Activated B cell treated with CpG ODN at 0.5 μM for 24 hours (primary cell): ENCODE measurements around the gene APOA5. TPM values are rescaled to one million over a fixed set of nuclear protein-coding genes. Genes with fewer than 3 reads are reported as not detected.
"Not testable (repeated sequence)": the region's sequence is repeated elsewhere in the genome, so short reads cannot be mapped to it uniquely, and the experiment has no call there.

Experiments
- ATAC-seq: fragments of 200-7000 bp; cut with Tn5 transposase; one replicate; pipeline ENCODE4 v1.10.0; 2021; ENCODE audit warnings: low read depth, mild to moderate bottlenecking, moderate library complexity
- CTCF ChIA-PET: fragments of 350-600 bp; sonication (Branson Sonifier 250); formaldehyde crosslinking; loops from one replicate; lab custom pipeline; 2021; ENCODE audit warnings: antibody characterized with exemption; lab: Charles Lee
- POLR2A ChIA-PET: fragments of 350-600 bp; sonication (Branson Sonifier 250); formaldehyde crosslinking; loops from one replicate; lab custom pipeline; 2021; ENCODE audit warnings: antibody characterized with exemption; lab: Charles Lee
- DNase-seq: peaks from one replicate; pipeline ENCODE4 v3.0.0; 2022
- H3K27ac Mint-ChIP-seq: one replicate; pipeline ENCODE4 v1.8.0; 2020; ENCODE audit warnings: mixed read lengths
- H3K27me3 Mint-ChIP-seq: one replicate; pipeline ENCODE4 v1.8.0; 2021; ENCODE audit warnings: mixed read lengths
- H3K36me3 Mint-ChIP-seq: one replicate; pipeline ENCODE4 v1.8.0; 2021; ENCODE audit warnings: low read depth, mixed read lengths
- H3K4me1 Mint-ChIP-seq: one replicate; pipeline ENCODE4 v1.8.0; 2021; ENCODE audit warnings: mixed read lengths
- H3K4me3 Mint-ChIP-seq: one replicate; pipeline ENCODE4 v1.8.0; 2020; ENCODE audit warnings: mild to moderate bottlenecking, mixed read lengths
- H3K9me3 Mint-ChIP-seq: one replicate; pipeline ENCODE4 v1.8.0; 2020; ENCODE audit warnings: mixed read lengths
- intact Hi-C: fragments of 100-400 bp; cut with micrococcal nuclease; formaldehyde crosslinking; loops from one replicate; pipeline ENCODE4 v1.15.1; 2024
- total RNA-seq: library from RNA; stranded (reverse); gene quantifications from 2 replicates; pipeline ENCODE4 v1.2.3, GENCODE V29; 2022
- TF ChIP-seq, protein P1 (sequence below): fragments of 200-600 bp; IDR thresholded peaks from one replicate; pipeline ENCODE4 v1.8.0; 2022; ENCODE audit warnings: antibody characterized with exemption, mild to moderate bottlenecking

APOA5 gene
- total RNA-seq, 1 donor from 2014 or later = not detected

DNA sequence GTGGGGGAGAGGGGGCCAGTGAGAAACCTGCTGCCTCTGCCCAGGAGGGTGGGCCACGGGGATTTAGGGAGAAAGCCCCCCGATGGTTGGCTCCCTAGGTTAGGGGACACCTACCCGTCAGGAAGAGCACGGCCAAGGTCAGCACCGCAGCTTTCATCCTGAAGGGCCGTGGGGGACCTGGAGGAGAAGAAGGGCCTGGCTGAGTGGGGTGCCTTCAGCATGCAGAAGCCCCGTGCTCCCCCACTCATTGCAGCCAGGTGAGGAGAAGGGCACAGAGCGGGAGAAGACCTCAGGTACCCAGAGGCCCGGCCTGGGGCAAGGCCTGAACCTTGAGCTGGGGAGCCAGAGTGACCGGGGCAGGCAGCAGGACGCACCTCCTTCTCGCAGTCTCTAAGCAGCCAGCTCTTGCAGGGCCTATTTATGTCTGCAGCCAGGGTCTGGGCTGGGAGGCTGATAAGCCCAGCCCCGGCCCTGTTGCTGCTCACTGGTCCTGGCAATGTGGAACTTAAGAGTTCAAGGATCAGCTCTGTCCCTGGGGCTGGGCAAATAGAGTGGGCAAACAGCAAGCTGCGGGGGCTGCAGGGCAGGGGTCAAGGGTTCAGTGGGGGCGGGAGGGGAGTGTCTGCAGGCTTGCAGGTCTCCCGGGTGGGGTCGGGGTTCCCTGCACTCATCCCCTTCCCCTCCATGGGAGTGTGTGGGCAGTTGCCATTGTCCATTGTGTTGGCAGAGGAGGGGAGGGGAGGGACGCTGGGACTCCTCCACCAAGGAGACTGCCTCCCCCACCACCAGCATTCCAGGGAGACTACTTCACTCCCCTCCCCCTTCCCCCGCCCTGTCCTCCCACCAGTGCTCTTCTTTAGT, 45.8 kb upstream of the APOA5 start, which contains the start of gene APOA1:
Gene APOA1 (minus strand): TSS at position 392 of the 861 bp plus-strand sequence. CDS start 235 bp downstream, at position 157.
- ChIA-PET CTCF (interaction anchor here (2.1 to 2.8 kb wide), 2 partner anchors 47 to 269 kb away, joined by 9 to 28 read pairs; partner anchors contain the start of gene APOA5), POLR2A (no interaction called here)
- Mint-ChIP-seq H3K36me3 (no peaks in the 10 kb centered on the region), H3K27ac (no peak within 1 kb of the TSS), H3K4me1 (peaks cover 13% of the 10 kb centered on the region), H3K27me3 (peaks cover 2% of the 10 kb centered on the region), H3K4me3 (no peak within 1 kb of the TSS), H3K9me3 (no peaks in the 10 kb centered on the region)
- ATAC-seq (no peak), DNase-seq (no peak)
- TF ChIP-seq, protein P1, sequence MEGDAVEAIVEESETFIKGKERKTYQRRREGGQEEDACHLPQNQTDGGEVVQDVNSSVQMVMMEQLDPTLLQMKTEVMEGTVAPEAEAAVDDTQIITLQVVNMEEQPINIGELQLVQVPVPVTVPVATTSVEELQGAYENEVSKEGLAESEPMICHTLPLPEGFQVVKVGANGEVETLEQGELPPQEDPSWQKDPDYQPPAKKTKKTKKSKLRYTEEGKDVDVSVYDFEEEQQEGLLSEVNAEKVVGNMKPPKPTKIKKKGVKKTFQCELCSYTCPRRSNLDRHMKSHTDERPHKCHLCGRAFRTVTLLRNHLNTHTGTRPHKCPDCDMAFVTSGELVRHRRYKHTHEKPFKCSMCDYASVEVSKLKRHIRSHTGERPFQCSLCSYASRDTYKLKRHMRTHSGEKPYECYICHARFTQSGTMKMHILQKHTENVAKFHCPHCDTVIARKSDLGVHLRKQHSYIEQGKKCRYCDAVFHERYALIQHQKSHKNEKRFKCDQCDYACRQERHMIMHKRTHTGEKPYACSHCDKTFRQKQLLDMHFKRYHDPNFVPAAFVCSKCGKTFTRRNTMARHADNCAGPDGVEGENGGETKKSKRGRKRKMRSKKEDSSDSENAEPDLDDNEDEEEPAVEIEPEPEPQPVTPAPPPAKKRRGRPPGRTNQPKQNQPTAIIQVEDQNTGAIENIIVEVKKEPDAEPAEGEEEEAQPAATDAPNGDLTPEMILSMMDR = no peak
- intact Hi-C loops = loop anchor here (2.0 kb wide), 2 partner anchors 15 to 105 kb away; no protein-coding TSS in a partner anchor

DNA sequence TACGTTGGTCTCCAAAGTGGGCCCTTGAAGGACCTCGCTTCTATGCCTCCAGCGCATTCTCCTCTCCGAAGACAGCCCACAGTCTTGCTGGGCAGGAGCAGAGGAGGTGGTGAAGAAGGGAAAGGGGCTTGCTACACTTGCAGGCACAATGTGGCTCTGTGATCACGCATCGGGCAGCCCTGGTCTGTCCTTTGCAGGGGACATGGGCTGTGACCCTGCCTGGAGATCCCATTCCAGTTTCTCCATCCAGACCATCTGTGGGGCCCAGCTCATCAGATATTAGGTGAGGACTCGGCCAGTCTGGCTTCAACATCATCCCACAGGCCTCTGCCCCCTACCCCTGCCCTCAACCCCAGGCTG, 44.9 kb upstream of the APOA5 start:
- no peak for ATAC-seq
- peaks cover 13% of the 10 kb centered on the region for H3K4me1 Mint-ChIP-seq
- POLR2A ChIA-PET = interaction anchor here (1.2 to 2.2 kb wide), 4 partner anchors 17 to 395 kb away, joined by 4 to 8 read pairs (median 4); partner anchors contain the start of genes PCSK7 and ZPR1
- H3K4me3 Mint-ChIP-seq = no peak overlapping the region
- intact Hi-C loops = loop anchor here (1.0 to 2.0 kb wide), 4 partner anchors 16 to 104 kb away; partner anchors contain the start of gene APOA5
- no peaks in the 10 kb centered on the region for H3K9me3 Mint-ChIP-seq
- H3K27ac Mint-ChIP-seq = no peak overlapping the region
- no peaks in the 10 kb centered on the region for H3K36me3 Mint-ChIP-seq
- H3K27me3 Mint-ChIP-seq = peaks cover 2% of the 10 kb centered on the region
- TF ChIP-seq, protein P1 = no peak
- CTCF ChIA-PET = interaction anchor here (1.0 to 2.8 kb wide), 9 partner anchors 16 to 390 kb away, joined by 3 to 28 read pairs (median 7); partner anchors contain the start of genes APOA5 and ZPR1
- DNase-seq = no peak

DNA sequence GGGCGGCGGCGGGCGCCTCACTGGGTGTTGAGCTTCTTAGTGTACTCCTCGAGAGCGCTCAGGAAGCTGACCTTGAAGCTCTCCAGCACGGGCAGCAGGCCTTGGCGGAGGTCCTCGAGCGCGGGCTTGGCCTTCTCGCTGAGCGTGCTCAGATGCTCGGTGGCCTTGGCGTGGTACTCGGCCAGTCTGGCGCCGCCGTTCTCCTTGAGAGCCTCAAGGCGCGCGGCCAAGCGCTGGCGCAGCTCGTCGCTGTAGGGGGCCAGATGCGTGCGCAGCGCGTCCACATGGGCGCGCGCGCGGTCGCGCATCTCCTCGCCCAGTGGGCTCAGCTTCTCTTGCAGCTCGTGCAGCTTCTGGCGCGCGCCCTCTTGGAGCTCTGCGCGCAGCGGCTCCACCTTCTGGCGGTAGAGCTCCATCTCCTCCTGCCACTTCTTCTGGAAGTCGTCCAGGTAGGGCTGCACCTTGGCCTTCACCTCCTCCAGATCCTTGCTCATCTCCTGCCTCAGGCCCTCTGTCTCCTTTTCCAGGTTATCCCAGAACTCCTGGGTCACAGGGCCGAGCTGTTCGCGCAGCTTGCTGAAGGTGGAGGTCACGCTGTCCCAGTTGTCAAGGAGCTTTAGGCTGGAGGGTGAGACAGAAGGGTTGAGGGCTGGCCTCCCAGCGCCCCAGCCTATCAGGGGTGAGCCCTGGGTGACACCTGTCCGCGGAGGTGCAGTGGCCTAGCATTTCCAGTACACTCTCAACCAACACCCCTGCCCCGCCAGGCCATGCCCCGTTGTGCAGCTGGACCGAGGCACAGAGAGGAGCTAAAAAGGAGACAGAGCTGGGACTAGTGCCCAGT, 44.3 kb upstream of the APOA5 start:
- H3K9me3 Mint-ChIP-seq = no peaks in the 10 kb centered on the region
- H3K27ac Mint-ChIP-seq = no peak overlapping the region
- POLR2A ChIA-PET = interaction anchor here (0.5 to 2.2 kb wide), 9 partner anchors 18 to 395 kb away, joined by 3 to 8 read pairs (median 4); partner anchors contain the start of genes APOA5, BUD13, PCSK7 and ZPR1
- TF ChIP-seq, protein P1 = no peak
- ATAC-seq (peak; percentile 87), DNase-seq (peak; percentile 59)
- peak overlapping the region; percentile 75 for H3K4me3 Mint-ChIP-seq
- CTCF ChIA-PET = interaction anchor here (0.7 to 2.8 kb wide), 14 partner anchors 12 to 1420 kb away, joined by 3 to 28 read pairs (median 4); partner anchors contain the start of genes APOA5 and ZPR1
- H3K36me3 Mint-ChIP-seq = no peaks in the 10 kb centered on the region
- intact Hi-C loops = loop anchor here (1.0 to 2.0 kb wide), 4 partner anchors 17 to 103 kb away; partner anchors contain the start of gene APOA5
- peaks cover 13% of the 10 kb centered on the region for H3K4me1 Mint-ChIP-seq
- peaks cover 2% of the 10 kb centered on the region for H3K27me3 Mint-ChIP-seq

DNA sequence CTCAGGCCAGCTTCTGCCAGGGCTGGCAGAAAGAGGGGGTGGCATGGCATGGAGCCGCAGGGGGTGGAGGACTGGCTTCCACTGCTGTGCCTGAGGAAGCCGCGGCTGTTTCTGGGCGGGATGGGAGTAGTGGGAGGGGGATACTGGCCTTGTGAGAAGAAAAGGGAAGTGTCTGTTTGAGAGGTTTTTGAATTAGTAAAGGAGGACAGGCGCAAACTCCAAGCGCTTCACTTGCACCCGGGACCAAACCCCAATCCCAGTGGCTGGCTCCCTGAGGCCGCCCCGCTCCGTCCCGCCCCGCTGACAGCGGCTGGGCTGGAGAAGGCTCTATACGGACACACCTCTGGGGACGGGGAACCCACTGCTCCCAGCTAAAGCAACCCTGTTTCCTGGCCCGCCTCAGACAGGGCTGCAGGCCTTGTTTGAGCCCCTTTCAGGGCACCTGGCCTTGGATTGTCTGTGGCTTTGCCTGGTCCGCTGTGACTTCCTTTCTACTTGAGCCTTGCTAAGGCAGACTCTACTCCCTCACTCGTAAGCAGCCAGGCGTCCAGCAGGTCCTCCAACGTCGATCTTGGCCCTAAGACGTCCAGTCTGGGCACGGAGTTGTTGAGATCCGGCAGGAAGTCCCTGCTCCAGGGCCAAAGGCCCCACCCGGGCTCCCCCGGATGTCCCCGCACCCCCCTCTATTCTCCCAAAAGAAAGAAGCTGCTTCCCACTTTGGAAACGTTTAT, 43.5 kb upstream of the APOA5 start:
- ATAC-seq (peak; percentile 12), DNase-seq (peak; percentile 21)
- H3K27me3 Mint-ChIP-seq = peaks cover 4% of the 10 kb centered on the region
- H3K36me3 Mint-ChIP-seq = no peaks in the 10 kb centered on the region
- H3K9me3 Mint-ChIP-seq = no peaks in the 10 kb centered on the region
- CTCF ChIA-PET = interaction anchor here (0.7 to 2.8 kb wide), 14 partner anchors 13 to 1421 kb away, joined by 3 to 28 read pairs (median 4); partner anchors contain the start of genes APOA5 and ZPR1
- intact Hi-C loops = no loop called here
- TF ChIP-seq, protein P1 = no peak
- POLR2A ChIA-PET = interaction anchor here (0.5 to 2.2 kb wide), 9 partner anchors 18 to 396 kb away, joined by 3 to 8 read pairs (median 4); partner anchors contain the start of genes APOA5, BUD13, PCSK7 and ZPR1
- peaks cover 13% of the 10 kb centered on the region for H3K4me1 Mint-ChIP-seq
- H3K27ac Mint-ChIP-seq = no peak overlapping the region
- H3K4me3 Mint-ChIP-seq = peak overlapping the region; percentile 75

DNA sequence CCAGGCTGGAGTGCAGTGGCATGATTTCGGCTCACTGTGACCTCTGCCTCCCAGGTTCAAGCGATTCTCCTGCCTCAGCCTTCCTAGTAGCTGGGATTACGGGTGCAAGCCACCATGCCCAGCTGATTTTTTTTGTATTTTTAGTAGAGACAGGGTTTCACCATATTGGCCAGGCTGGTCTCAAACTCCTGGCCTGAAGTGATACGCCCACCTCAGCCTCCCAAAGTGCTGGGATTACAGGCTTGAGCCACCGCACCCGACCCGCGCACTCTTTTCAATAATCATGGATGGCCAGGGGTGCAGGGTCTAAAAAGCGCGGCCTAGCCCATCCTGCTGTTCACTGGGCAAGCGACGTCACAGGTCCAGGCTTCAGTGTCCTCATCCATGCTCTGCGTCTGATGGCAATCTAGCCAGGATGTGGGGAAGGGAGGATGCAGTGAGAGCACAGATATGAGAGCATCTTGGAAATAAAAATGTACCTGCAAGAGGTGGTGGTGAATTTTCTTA, 42.9 kb upstream of the APOA5 start:
- intact Hi-C loops, H3K36me3 Mint-ChIP-seq, H3K27me3 Mint-ChIP-seq, ATAC-seq, DNase-seq, H3K27ac Mint-ChIP-seq, H3K9me3 Mint-ChIP-seq: not testable (repeated sequence)
- CTCF ChIA-PET = interaction anchor here (1.8 to 2.8 kb wide), 2 partner anchors 44 to 392 kb away, joined by 4 to 28 read pairs; partner anchors contain the start of gene APOA5
- POLR2A ChIA-PET = interaction anchor here (2.2 kb wide), 1 partner anchor 47 kb away, joined by 8 read pairs; the partner anchor contains the start of gene ZPR1
- H3K4me3 Mint-ChIP-seq = peak overlapping the region; percentile 75
- peaks cover 13% of the 10 kb centered on the region for H3K4me1 Mint-ChIP-seq
